Activated CD8-positive, alpha-beta T cell treated with anti-CD3 and anti-CD28 coated beads for 36 hours (primary cell): ENCODE measurements around the gene ANAPC13. TPM values are rescaled to one million over a fixed set of nuclear protein-coding genes. Genes with fewer than 3 reads are reported as not detected.

ENCODE experiments used
- ATAC-seq: fragments of 200-7000 bp; cut with Tn5 transposase; one replicate; pipeline ENCODE4 v1.10.0; 2021; ENCODE audit warnings: mild to moderate bottlenecking, moderate library complexity
- CTCF ChIA-PET: fragments of 350-600 bp; sonication (Branson Sonifier 250); formaldehyde crosslinking; loops from one replicate; lab custom pipeline; 2021; ENCODE audit warnings: antibody characterized with exemption; lab: Charles Lee
- POLR2A ChIA-PET: fragments of 350-600 bp; sonication (Branson Sonifier 250); formaldehyde crosslinking; loops from one replicate; lab custom pipeline; 2021; ENCODE audit warnings: antibody characterized with exemption; lab: Charles Lee
- DNase-seq: peaks from one replicate; pipeline ENCODE4 v3.0.0-alpha.2; 2020
- H3K27ac Mint-ChIP-seq: one replicate; pipeline ENCODE4 v1.8.0; 2021; ENCODE audit warnings: mild to moderate bottlenecking, mixed read lengths
- H3K27me3 Mint-ChIP-seq: one replicate; pipeline ENCODE4 v1.8.0; 2021; ENCODE audit warnings: mixed read lengths
- H3K36me3 Mint-ChIP-seq: one replicate; pipeline ENCODE4 v1.8.0; 2021; ENCODE audit warnings: low read depth, mixed read lengths
- H3K4me1 Mint-ChIP-seq: one replicate; pipeline ENCODE4 v1.8.0; 2021; ENCODE audit warnings: low read depth, mixed read lengths
- H3K4me3 Mint-ChIP-seq: one replicate; pipeline ENCODE4 v1.8.0; 2021; ENCODE audit warnings: mild to moderate bottlenecking, moderate library complexity, mixed read lengths
- H3K9me3 Mint-ChIP-seq: one replicate; pipeline ENCODE4 v1.8.0; 2021; ENCODE audit warnings: mixed read lengths
- intact Hi-C: fragments of 100-400 bp; cut with micrococcal nuclease; formaldehyde crosslinking; loops from one replicate; pipeline ENCODE4 v1.10.0; 2022
- total RNA-seq, 2 experiments: library from RNA; stranded (reverse); gene quantifications; one replicate each; pipeline ENCODE4 v1.2.3, GENCODE V29; 2021
- TF ChIP-seq, protein P1 (sequence below): fragments of 200-600 bp; IDR thresholded peaks from one replicate; pipeline ENCODE4 v1.8.0; 2022; ENCODE audit warnings: antibody characterized with exemption, mild to moderate bottlenecking

Gene ANAPC13
- total RNA-seq, 2 experiments from 2014 or later = 27.3 to 28.0 TPM

- peaks cover 42% of the 10 kb centered on the region for H3K36me3 Mint-ChIP-seq
- H3K4me1 Mint-ChIP-seq = peaks cover 20% of the 10 kb centered on the region
- POLR2A ChIA-PET = no interaction called here
These were observed 5.2 kb downstream of the ANAPC13 start for GRCh38 chr3:134480546-134480945.

GRCh38 chr3:134477938-134478337 lies 7.8 kb downstream of the ANAPC13 start:
- CTCF ChIA-PET = interaction anchor here (1.0 to 7.9 kb wide), 11 partner anchors 9 to 279 kb away, joined by 3 to 111 read pairs (median 5); no protein-coding TSS in a partner anchor
- DNase-seq = no peak
- Mint-ChIP-seq H3K4me1 (peaks cover 6% of the 10 kb centered on the region), H3K27me3 (no peaks in the 10 kb centered on the region), H3K27ac (no peak overlapping the region), H3K4me3 (no peak overlapping the region), H3K9me3 (no peaks in the 10 kb centered on the region), H3K36me3 (peaks cover 30% of the 10 kb centered on the region)
- TF ChIP-seq, protein P1, sequence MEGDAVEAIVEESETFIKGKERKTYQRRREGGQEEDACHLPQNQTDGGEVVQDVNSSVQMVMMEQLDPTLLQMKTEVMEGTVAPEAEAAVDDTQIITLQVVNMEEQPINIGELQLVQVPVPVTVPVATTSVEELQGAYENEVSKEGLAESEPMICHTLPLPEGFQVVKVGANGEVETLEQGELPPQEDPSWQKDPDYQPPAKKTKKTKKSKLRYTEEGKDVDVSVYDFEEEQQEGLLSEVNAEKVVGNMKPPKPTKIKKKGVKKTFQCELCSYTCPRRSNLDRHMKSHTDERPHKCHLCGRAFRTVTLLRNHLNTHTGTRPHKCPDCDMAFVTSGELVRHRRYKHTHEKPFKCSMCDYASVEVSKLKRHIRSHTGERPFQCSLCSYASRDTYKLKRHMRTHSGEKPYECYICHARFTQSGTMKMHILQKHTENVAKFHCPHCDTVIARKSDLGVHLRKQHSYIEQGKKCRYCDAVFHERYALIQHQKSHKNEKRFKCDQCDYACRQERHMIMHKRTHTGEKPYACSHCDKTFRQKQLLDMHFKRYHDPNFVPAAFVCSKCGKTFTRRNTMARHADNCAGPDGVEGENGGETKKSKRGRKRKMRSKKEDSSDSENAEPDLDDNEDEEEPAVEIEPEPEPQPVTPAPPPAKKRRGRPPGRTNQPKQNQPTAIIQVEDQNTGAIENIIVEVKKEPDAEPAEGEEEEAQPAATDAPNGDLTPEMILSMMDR = no peak
- POLR2A ChIA-PET = interaction anchor here (1.2 kb wide), 1 partner anchor 8 kb away, joined by 5 read pairs; the partner anchor contains the start of genes ANAPC13 and CEP63
- intact Hi-C loops = no loop called here
- ATAC-seq = no peak

More at GRCh38 chr3:134480546-134480945, 5.2 kb downstream of the ANAPC13 start:
- TF ChIP-seq, protein P1 = no peak
- Mint-ChIP-seq H3K27me3 (no peaks in the 10 kb centered on the region), H3K4me3 (no peak overlapping the region), H3K9me3 (no peaks in the 10 kb centered on the region), H3K27ac (no peak overlapping the region)
- ATAC-seq (no peak), DNase-seq (no peak)
- intact Hi-C loops = no loop called here
- CTCF ChIA-PET = interaction anchor here (1.0 to 8.0 kb wide), 6 partner anchors 6 to 172 kb away, joined by 3 to 68 read pairs (median 4); no protein-coding TSS in a partner anchor

GRCh38 chr3:134477002-134477401 lies 8.8 kb downstream of the ANAPC13 start:
- ChIA-PET CTCF (interaction anchor here (0.9 to 7.9 kb wide), 11 partner anchors 7 to 278 kb away, joined by 3 to 111 read pairs (median 5); partner anchors contain the start of genes ANAPC13 and CEP63), POLR2A (interaction anchor here (0.8 to 1.2 kb wide), 2 partner anchors 9 to 263 kb away, joined by 3 to 5 read pairs; partner anchors contain the start of genes ANAPC13 and CEP63)
- Mint-ChIP-seq H3K36me3 (peaks cover 25% of the 10 kb centered on the region), H3K9me3 (no peaks in the 10 kb centered on the region), H3K27me3 (no peaks in the 10 kb centered on the region), H3K4me3 (no peak overlapping the region), H3K4me1 (peaks cover 2% of the 10 kb centered on the region), H3K27ac (no peak overlapping the region)
- ATAC-seq (no peak), DNase-seq (no peak)
- intact Hi-C loops = no loop called here
- TF ChIP-seq, protein P1 = no peak

- ATAC-seq (no peak), DNase-seq (no peak)
- Mint-ChIP-seq H3K36me3 (peaks cover 27% of the 10 kb centered on the region), H3K4me1 (peaks cover 2% of the 10 kb centered on the region), H3K9me3 (no peaks in the 10 kb centered on the region), H3K4me3 (no peak overlapping the region), H3K27me3 (no peaks in the 10 kb centered on the region), H3K27ac (no peak overlapping the region)
- TF ChIP-seq, protein P1 = no peak
- ChIA-PET CTCF (interaction anchor here (1.3 to 7.9 kb wide), 6 partner anchors 8 to 263 kb away, joined by 3 to 111 read pairs (median 12); partner anchors contain the start of genes ANAPC13 and CEP63), POLR2A (interaction anchor here (1.3 kb wide), 1 partner anchor 276 kb away, joined by 4 read pairs; no protein-coding TSS in a partner anchor)
- intact Hi-C loops = no loop called here
These were observed 9.5 kb downstream of the ANAPC13 start for GRCh38 chr3:134476306-134476705.

- ChIA-PET POLR2A (interaction anchor here (0.9 to 1.3 kb wide), 2 partner anchors 167 to 275 kb away, joined by 3 to 4 read pairs; no protein-coding TSS in a partner anchor), CTCF (interaction anchor here (0.8 to 7.9 kb wide), 9 partner anchors 9 to 277 kb away, joined by 3 to 111 read pairs (median 6); partner anchors contain the start of genes AMOTL2, ANAPC13 and CEP63)
- Mint-ChIP-seq H3K27ac (no peak overlapping the region), H3K4me1 (peaks cover 2% of the 10 kb centered on the region), H3K4me3 (no peak overlapping the region), H3K36me3 (peaks cover 19% of the 10 kb centered on the region), H3K9me3 (no peaks in the 10 kb centered on the region), H3K27me3 (no peaks in the 10 kb centered on the region)
- TF ChIP-seq, protein P1 = no peak
- intact Hi-C loops = loop anchor here (2.0 to 5.0 kb wide), 3 partner anchors 166 to 278 kb away; no protein-coding TSS in a partner anchor
- DNase-seq (no peak), ATAC-seq (no peak)
These were observed 10.8 kb downstream of the ANAPC13 start for GRCh38 chr3:134474956-134475355.
